Sigmoid colon (tissue), 3 donors: Measurements from ENCODE around the gene SPARC.

ENCODE experiments used
- POLR2A ChIP-seq, 2 donors: fragments of 450-650 bp; IDR thresholded peaks; one replicate each; pipeline ENCODE4 v1.6.1; 2016; ENCODE audit warnings: antibody characterized with exemption in 2 of 2, mild to moderate bottlenecking in 2 of 2, moderate library complexity in 2 of 2
- TF ChIP-seq, protein P1 (sequence below), 4 experiments: fragments of 450-650 bp in 3 of 4; fragments of 200-600 bp in 1 of 4; IDR thresholded peaks; one replicate each; pipeline ENCODE4 v1.5.1; 2016 to 2019; ENCODE audit warnings: antibody characterized with exemption in 4 of 4, mild to moderate bottlenecking in 3 of 4, moderate library complexity in 2 of 4

DNA sequence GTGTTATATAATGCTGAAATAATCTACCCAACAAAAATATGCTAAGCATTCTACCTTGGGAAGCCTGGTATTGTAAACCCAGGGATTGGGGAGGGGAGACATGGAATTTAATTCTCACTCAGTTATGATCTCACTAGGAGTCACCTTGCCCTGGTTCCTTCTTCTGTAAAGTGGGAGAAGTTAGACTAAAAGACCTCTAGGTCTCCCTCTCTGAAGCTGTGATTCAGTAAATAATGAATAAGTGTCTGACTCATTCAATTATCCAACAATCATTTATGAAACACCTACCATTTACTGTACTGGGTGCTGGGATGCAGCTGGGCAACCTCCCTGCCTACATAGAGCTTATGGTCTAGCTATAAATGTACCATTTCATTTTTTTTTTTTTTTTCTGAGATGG is 20.2 kb upstream of the SPARC start:
- no peak for TF ChIP-seq POLR2A (IDR thresholded peaks at IDR 0.05)
- TF ChIP-seq, protein P1, sequence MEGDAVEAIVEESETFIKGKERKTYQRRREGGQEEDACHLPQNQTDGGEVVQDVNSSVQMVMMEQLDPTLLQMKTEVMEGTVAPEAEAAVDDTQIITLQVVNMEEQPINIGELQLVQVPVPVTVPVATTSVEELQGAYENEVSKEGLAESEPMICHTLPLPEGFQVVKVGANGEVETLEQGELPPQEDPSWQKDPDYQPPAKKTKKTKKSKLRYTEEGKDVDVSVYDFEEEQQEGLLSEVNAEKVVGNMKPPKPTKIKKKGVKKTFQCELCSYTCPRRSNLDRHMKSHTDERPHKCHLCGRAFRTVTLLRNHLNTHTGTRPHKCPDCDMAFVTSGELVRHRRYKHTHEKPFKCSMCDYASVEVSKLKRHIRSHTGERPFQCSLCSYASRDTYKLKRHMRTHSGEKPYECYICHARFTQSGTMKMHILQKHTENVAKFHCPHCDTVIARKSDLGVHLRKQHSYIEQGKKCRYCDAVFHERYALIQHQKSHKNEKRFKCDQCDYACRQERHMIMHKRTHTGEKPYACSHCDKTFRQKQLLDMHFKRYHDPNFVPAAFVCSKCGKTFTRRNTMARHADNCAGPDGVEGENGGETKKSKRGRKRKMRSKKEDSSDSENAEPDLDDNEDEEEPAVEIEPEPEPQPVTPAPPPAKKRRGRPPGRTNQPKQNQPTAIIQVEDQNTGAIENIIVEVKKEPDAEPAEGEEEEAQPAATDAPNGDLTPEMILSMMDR (IDR thresholded peaks at IDR 0.05) = no peak
